CD4-positive, alpha-beta T cell treated with Interleukin-1 beta for 1 hour (primary cell): ENCODE measurements around the gene BBOX1.
"Not testable (repeated sequence)": the region's sequence is repeated elsewhere in the genome, so short reads cannot be mapped to it uniquely, and the experiment has no call there.

ENCODE experiments used
- DNase-seq, 2 donors: peaks; one replicate each; pipeline ENCODE4 v3.0.0-alpha.2; 2020 to 2022

BBOX1 gene

DNA sequence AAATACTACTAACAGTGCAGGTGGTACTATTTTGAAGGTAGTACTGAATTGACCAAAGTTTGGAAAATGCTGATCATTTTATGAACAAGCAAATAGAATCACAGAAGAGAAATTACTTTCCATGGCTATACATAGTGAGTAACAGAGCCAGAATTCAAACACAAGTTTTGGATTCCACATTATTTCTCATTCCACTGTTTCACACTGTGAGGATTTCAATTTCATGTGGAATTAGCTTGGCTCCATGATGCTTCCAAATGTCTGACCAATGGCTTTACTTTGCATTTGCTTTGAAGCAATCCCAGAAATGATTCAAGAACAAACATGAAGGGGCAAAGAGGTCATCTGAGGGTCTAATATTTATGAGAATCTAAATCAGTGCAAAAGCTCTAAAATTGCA lies 98.1 kb downstream of the BBOX1 start:
- no peak for DNase-seq

DNA sequence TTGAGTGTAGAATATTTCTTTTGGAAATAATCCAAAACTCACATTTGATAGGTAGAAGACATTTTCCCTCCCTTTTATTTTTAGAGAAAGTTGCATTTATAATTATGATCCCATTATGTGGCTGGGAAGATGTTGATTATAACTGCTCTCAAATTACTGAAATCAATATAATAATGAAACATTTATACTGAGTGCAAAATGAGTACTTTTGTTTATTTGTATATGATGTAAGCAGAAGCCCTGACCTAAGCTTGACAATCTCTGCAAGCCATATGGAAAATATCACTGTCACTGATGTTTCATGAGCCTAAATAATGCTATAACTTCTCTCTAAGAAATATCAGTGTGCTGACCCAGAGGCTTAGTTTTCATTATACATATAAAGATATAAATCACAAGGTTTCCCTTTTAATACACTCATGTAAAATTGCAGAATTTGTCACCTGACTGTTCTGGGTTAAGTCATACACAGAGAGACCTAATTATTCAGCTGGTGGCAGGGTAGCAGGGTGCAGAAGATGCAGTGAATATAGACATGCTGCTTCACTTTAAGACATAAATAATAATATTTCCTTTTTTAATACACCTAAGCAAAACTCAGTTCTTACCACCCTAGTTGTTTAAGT lies 99.2 kb downstream of the BBOX1 start:
- no peak for DNase-seq

GRCh38 chr11:27141576-27141975 lies 101.0 kb downstream of the BBOX1 start:
- DNase-seq = no peak

DNA sequence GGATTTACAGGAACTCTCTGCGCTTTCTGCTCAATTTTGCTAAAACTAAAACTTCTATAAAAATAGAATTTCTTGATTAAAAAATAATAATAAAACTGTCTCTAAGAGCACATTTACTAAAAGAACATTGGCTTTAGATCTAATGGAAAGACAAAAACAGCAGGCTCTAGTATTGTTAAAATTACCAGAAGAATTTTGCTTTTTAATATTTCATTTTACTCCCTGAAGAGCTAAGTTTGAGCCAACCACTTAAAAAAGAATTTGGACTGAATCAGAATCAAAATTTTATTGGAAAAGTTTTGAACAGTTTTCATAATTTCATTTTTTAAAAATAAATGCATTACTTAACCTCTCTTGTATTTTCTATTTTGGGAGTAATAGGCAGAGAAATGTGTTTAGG lies 107.3 kb downstream of the BBOX1 start:
- no peak for DNase-seq

GRCh38 chr11:27148506-27148905 lies 107.9 kb downstream of the BBOX1 start:
- DNase-seq = no peak

DNA sequence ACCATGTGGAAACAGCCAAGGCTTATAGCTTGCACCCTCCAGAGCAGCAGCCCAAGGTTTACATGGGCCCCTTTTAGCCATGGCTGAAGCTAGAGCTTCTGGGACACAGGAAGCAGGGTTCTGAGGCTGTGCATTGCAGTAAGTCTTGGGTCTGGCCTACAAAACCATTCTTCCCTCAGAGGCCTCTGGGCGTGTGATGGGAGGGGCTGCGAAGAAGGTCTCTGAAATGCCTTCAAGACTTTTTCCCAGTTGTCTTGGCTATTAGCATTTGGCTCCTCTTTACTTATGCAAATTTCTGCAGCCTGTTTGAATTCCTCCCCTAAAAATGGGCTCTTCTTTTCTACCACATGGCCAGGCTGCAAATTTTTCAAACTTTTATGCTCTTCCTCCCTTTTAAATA lies 109.5 kb downstream of the BBOX1 start:
- DNase-seq = no peak

DNA sequence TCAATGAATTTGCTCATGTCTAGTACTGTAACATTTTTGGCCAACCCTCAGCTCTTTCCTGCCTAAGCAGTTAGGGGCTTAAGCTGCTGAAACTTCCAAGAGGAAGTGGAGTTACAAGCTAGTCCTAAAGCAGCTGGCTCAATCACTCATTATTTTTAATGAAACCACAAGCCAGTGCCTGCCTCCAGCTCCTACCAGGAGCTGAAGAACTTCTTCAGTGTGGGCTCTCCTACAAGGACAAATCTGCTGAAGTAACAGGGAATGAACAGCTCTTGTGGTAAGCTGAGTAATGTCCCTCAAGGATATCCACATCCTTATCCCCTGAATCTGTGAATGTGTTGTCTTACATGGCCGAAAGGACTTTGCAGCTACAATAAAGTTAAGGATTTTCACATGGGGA lies 112.5 kb downstream of the BBOX1 start:
- DNase-seq = no peak

- DNase-seq = no peak
Observed at GRCh38 chr11:27158456-27159334, 118.1 kb downstream of the BBOX1 start.

GRCh38 chr11:27159335-27159679 lies 118.7 kb downstream of the BBOX1 start:
- no peak for DNase-seq

DNA sequence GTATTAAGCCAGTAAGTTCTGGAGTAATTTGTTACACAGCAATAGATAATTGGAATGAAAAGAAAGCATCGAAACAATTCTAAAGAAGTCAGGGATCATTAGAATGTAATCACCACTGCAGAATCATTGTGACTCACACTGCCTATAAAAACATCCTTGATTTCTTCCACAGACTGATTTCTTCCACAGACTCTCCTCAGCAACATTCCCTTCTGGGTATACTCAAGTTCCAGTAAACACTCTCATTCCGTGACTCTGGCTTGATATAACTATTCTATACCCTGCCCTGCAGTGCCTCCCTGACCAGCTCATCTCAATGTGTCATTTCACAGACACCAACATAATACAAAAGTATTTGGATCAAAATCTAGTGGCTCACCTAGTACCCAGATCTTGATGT lies 120.5 kb downstream of the BBOX1 start:
- no peak for DNase-seq

DNA sequence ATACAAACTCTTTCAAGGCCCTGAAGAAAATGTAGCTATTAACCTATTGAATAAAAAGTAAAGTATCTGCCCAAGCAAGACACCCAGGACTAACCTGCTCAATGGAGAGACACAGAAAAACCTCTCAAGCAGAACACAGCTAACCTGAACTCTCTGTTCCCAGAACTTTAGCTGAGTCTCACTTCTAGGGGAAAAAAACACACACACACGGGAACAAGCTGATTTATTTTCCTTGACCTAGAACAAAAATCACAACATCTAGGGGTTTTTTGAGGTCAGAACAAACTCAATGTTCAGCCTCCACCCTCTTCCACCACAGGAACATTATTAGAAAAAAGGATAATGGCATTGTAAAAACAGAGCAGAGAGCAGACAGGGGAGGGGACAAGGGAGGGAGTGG lies 121.6 kb downstream of the BBOX1 start:
- no peak for DNase-seq

DNA sequence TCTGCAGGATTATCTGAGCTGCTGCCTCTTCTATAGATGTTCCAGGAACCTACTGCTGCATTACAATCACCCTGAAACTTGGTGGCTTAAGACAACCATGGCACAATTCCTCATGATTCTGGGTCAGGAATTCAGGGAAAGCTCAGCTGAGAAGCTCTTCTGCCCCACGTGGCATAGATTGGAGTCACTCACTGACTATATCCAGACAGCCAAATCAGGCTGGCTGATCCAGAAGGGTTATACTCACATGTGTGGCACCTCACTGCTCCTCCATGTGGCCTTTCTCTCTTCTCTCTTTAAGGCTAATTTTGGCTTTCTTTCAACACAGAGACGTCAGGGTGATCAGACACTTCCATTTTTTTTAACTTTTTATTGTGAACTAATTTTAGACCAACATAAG lies 125.5 kb downstream of the BBOX1 start:
- no peak for DNase-seq

- no peak for DNase-seq
Observed at GRCh38 chr11:27171376-27171958, 130.9 kb downstream of the BBOX1 start.

DNA sequence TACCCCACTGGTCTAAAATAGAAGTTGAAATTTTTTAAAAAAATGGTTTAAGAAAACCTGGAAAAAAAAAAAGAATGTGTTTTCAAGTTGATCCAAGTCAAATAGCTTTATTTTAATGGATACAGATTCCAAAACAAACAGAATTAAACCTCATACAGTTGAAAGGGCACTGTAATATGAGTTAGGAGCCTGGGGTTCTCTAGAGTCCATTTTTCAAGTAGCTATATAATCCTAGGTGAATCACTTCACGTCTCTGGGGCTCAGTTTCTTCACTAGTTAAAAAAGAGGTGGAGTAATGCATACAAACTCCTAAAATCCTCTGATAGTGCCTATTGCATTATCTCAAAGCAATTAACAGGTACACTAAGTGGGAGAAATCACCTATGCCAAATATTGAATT lies 132.9 kb downstream of the BBOX1 start:
- DNase-seq = no peak

- no peak for DNase-seq
Observed at GRCh38 chr11:27174021-27174420, 133.4 kb downstream of the BBOX1 start.

DNA sequence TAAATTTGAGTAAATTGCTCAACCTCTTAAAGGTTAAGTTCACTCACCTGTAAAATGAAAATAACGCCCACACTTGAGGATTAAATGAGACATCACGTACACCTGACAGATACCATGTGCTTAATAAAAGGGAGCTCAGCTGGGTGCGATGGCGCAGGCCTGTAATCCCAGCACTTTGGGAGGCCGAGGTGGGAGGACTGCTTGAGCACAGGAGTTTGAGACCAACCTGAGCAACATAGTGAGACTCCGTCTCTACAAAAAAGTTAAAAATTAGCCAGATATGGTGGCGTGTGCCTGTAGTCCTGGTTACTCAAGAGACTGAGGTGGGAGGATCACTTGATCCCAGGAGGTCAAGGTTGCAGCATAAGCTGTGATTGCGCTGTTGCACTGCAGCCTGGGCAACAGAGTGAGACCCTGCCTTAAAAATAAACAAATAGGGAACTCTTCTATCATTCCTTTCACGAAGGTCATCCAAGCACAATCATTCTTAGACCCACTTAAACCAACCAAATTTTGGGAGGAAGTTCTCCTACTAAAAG lies 134.1 kb downstream of the BBOX1 start:
- DNase-seq = no peak

DNA sequence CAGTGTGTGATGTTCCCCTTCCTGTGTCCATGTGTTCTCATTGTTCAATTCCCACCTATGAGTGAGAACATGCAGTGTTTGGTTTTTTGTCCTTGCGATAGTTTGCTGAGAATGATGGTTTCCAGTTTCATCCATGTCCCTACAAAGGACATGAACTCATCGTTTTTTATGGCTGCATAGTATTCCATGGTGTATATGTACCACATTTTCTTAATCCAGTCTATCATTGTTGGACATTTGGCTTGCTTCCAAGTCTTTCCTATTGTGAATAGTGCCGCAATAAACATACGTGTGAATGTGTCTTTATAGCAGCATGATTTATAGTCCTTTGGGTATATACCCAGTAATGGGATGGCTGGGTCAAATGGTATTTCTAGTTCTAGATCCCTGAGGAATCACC lies 134.9 kb downstream of the BBOX1 start:
- not testable (repeated sequence) for DNase-seq
